Stimulated activated CD4-positive, alpha-beta T cell treated with anti-CD3 and anti-CD28 coated beads, Interleukin-4, amount 100 ng/mL, for 1 hour (primary cell): ENCODE results near the gene CUL4A.
"Not testable (repeated sequence)": the region's sequence is repeated elsewhere in the genome, so short reads cannot be mapped to it uniquely, and the experiment has no call there.

Experiments used
- DNase-seq: peaks from one replicate; pipeline ENCODE4 v3.0.0-alpha.2; 2020

The CUL4A gene

DNA sequence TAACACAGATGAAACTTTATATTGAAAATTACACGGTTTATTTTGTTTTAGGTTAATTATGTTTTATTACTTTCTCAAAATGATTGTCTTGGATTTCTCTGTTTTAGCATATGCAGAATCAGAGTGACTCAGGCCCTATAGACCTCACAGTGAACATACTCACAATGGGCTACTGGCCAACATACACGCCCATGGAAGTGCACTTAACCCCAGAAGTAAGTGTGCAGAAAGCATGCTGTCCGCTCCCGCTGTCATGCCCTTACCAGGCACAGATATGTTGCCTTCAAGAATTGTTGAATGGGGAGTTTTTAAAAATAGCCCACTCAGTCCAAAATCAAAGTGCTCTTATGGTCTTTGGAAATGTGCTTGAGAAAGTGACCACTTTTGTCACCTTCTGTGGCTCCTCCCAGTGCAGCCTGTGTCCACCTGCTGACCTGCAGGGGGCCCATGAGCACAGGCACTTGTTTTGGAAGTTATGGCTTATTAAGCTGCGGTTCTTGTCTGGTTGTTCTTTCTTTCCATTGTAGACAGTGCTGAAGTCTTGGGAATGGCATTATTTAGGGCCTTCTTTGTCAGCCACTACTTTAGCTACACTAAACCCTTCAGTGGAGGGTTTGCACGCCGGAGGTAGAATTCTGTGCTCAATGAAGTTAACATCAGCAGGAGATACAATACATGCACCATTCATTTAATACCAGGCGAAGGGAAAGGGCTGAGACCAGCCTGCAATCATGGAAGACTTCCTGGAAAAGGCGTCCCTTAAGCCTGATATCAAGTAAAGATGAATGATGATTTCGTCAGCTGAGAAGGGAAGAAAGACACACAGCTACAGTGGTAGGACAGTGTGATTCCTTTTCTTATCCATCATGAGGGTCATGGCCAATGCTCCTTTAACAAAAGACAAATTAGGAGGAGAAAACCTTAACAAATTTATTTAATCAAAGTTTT is 36.7 kb downstream of the CUL4A start:
- DNase-seq = no peak

DNA sequence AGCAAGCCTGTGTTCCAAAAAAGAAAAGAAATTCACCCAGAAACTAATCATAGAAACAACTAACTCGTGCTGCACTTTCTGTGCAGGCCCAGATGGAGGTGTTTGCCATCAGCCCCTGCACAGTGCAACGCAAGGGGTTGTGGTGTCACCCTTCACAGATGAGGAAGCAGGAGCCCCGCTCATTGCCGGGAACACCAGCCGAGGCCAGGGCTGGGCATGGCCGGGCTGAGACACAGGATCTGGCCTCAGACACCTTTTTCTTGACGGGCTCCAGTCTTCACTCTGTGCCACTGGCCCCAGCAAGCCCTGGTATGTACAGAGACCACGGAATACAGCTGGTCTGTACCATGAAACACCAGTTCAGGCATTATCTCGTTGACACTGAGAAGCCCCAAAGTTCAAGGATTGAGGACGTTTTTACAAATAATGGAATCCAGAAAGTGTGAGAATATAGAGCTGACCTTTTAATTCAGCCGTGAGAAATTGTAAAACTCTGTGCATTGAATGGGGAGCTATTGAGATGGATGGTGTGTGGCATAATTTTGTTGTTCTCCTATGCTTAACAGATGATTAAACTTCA is 43.2 kb downstream of the CUL4A start:
- DNase-seq = no peak

DNA sequence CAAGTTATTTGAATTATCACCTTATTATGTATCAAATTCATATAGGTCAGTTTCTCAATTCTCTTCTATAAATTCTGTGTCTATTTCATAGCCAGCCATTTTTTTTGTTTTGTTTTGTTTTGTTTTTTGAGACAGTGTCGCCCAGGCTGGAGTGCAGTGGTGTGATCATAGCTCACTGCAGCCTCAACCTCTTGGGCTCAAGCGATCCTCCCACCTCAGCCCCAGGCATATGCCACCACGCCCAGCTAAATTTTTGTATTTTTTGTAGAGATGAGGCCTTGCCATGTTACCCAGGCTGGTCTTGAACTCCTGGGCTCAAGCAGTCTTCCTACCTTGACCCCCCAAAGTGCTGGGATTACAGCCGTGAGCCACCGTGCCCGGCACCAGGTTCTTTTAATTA is 48.5 kb downstream of the CUL4A start:
- not testable (repeated sequence) for DNase-seq

DNA sequence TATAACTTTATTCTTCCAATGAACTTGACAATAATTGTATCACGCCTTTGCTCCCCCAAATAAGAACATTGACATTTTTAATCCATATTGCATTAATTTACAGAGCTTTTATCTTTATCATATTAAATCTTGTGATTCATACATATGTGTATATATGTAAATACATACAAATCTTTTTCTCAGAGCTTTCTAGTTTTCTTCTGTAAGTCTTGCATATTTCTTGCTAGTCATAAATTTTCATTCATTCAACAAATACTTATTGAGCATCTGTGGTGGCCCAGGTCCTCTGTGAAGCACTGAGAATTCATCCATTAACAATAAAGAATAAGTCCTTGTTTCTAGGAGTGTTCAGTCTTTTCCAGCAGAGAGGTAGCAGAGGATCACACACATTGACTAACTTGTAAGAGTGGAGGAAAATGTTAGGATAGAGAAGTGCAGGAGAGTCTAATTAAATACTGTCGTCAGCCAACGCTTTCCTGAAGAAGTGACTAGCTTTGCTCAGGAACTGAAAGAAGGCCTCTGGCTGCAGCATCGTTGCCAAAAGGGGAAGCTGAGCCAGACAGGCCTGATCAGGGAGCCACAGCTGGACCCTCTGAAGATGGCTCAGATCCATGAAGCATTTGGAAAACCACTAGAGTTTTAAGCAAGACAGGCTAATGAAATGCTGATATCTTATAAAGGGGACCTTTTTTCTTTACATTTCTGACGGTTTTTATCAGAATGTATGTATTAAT is 49.1 kb downstream of the CUL4A start:
- DNase-seq = no peak

DNA sequence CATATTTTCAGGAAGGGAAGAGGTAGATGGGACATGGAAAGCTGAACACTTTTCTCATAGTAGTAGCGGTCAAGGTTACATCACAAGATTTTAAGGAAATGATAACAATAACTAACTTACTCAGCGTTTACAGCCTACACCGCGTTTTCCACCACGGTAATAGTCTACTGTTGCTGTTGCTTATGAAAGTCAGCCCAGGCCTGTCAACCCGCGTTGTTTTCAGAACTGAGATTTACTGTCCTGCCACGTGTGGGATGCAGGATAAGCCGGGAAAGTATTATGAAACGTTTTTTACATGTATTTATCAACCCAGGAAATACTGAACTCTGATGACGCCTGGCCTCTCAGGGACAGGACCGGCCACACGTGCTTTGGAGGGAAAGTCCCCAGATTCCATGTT is 51.6 kb downstream of the CUL4A start:
- no peak for DNase-seq

DNA sequence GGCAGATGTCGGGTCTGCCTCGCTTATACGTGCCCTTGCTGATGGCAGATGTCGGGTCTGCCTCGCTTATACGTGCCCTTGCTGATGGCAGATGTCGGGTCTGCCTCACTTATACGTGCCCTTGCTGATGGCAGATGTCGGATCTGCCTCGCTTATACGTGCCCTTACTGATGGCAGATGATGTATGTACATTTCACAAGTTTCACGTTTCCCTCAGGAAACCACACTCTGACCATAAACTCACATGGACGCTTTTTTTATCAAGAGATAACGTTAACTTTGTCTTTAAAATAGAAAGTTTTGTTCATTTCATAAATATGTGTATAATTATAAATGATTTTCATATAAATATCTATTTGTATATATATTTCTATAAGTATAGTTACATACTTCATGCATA is 53.6 kb downstream of the CUL4A start:
- DNase-seq = not testable (repeated sequence)

DNA sequence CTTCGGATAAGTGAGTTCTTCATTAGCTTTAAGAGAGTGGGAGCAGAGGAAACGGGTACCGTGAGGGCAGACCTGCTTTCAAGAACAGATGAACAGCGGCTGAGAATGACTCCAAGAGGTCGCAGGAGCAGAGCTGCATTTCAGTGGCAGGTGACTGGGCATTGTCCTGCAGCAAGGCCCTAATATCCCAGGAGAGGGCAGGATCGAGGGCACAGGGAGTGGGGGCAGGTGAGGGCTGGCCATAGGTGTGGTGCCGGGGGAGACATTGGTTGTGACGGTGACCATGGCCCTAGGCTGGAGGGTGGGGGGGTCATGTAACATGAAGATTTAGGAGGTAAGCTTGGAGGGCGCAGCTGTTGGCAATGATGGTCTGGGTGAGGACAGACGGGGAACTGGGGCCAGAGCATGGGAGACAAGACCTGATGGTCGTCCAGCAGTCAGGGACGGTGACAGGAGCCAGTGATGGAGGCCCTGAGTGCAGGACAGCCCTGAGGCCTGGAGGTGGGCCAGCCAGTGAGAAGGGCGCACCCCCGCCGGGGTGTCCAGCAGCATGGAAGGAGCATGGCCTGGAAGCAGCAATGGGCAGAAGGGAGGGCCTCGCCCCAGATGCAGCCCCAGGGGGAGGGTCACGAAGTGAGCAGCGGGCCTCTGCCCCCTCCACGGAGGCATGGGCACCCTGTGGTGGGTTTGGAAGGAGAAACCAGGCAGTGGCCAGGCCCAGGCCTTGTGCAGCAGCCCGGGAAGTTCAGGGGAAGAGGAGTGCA is 58.4 kb downstream of the CUL4A start:
- DNase-seq = no peak

DNA sequence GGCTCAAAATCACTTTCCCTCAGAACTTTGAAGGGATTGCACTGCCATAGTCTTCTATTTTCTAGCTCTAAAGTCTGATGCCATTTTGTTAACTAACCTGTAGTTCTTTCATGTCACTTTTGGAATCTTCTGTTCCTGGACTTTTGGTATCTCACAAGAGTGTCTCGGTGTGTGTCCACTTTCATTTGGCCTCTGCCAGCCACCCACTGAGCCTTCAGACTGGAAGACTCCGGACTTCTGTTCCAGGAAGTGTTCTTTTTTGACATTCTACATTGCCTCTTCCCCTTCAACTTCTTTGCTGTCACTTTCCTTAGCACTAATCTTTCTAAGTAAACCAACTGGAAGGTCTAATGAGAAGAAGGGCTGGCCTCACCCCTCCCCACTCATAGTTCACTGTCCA is 62.6 kb downstream of the CUL4A start:
- no peak for DNase-seq

DNA sequence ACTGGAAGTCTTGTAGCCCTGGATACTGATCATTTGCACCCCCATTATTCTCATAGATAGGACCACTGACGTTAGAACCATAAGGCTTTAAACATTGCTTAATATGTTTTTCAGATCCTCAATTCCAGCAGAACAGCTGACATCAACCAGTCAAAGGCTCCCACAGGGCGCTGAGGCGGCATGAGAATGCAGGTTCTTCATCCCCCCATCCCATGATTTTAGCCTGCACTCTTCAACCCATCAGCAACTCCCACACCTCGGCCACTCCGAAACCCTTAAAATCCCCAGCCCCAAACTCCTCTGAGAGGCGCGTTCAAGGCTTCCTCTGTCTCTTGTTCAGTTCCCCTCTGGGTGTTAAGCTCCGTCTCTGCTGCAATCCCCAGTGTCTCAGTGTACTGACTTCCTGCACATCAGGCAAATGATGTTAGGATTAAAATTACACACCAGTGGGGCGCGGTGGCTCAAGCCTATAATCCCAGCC is 63.3 kb downstream of the CUL4A start:
- no peak for DNase-seq

DNA sequence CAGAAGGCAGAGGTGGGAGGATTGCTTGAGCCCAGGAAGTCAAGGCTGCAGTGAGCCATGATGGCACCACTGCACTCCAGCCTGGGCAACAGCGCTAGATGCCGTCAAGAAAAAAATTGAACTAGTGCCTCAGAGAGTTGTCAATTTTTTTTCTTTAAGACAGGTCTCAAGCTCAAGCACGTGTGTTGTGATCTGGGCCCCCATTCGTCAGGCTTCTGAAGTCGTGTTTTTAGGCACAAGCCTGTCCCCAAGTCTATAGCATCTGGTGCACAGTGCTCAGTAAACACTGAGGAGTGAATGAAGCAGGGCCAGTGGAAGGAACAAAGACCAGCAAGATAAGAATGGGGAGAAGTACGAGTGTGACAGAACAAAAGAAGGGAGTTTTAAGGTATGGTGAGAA is 63.9 kb downstream of the CUL4A start:
- DNase-seq = no peak

DNA sequence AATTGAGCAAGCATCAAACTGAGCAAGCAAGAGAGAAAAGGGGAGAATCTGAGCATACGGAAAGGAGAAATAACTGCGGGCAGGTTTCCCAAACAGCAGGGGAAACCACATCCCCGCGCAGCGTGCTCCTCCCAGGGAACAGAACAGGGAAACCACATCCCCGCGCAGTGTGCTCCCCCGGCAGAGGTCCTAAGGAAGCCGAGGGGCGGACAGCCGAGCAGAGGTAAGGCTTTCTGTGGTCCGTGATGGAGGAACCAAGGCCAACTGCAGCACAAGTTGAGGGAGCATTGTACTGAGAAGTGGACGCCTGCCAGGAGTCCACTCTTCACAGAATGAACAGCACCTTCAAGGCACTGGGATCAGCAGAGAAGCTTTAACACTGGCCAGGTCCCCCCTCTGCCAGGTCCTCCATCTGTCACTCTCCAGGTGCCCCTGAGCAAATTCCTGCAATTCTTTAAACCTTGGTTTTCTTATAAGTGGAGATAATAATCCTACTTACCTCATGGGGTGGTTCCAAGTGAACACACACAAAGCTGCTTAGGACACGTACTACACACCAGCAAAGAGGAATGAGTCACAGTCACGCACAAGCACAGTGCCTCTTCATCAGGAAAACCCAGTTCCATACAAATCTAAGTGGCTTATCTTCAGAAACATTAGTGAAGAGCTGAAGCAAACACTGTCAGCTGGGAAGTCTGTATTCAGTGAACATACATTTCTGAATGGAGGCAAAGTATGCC is 64.6 kb downstream of the CUL4A start:
- no peak for DNase-seq

DNA sequence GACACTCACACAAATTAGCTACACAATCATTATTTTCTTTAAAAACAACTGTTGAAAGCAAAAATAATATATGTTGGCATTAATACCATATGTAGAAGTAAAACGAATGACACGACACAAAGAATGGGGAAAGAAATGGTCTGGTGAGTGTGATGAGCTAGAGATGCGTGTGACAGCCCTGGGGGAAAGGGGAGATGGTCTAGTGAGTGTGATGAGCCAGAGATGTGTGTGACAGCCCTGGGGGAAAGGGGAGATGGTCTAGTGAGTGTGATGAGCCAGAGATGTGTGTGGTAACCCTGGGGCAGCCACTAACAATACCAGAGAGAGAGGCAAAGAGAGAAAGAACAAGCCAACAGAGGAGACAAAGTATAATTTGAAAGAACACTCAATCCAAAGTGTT is 65.3 kb downstream of the CUL4A start:
- no peak for DNase-seq

DNA sequence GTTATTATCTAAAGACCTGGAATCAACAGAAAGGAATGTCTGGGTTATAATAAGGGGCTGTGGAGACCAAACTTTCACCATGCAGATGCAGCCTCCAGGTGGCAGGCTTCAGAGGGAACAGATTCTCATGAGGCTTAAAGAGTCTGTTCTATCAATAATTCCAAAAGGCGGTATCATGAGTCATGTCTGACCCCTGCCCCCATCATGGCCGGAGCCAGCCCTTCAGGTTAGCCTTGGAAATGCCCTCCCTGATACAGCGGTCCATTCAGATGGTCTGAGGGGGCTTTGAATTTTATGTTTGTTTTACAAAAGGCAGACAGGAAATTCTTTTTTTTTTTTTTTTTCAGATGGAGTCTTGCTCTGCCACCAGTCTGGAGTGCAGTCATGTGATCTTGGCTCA is 66.0 kb downstream of the CUL4A start:
- peak; percentile 28 for DNase-seq

DNA sequence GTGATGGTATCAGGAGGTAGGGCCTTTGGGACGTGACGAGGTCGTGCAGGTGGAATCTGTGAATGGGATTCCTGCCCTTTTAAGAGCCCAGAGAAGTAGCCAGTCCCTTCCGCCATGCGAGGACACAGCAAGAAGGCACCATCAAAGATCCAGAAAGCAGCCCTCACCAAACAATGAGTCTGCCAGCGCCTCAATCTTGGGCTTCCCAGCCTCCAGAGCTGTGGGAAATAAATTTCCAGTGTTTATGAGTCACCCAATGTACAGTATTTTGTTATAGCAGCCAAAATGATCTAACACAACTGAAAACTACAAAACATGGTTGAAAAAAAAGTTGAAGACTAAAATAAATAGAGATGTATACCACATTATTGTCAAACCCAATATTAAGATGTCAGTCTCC is 70.7 kb downstream of the CUL4A start:
- no peak for DNase-seq

DNA sequence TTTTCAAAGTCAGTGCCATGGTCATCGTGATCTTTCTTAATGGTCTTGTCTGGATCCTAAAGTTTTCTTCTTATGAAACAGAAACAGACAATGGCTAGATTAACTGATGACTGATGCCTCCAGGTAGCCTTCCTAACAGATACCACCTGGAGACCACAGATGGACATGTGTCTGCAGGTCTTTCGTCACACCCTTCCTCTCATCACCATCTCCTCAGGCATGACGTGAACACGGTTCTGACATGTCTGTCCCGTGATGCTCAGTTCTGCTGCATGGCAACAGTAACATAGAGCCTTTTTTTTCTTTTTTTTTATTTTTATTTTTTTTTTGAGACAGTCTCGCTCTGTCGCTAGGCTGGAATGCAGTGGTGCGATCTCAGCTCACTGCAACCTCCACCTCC is 74.5 kb downstream of the CUL4A start:
- DNase-seq = no peak

DNA sequence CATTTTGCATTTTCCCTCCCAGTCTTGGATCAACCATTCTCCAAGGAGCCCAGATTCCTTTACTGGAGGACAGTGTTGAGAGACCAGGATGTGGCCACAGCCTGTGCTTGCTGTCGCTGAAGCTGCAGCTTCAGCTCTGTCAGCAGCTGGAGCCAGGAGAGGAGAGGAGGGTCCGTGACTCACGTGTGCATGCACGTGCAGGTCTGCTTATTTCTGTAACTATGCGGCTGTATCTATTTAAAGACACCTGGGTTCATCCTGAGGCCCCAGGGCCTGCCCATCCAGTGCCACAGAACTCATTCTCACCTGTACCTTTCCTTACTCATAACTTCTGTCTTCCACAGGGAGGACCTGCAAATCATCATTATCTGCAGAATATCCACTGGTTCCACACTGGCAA is 79.5 kb downstream of the CUL4A start:
- DNase-seq = no peak

DNA sequence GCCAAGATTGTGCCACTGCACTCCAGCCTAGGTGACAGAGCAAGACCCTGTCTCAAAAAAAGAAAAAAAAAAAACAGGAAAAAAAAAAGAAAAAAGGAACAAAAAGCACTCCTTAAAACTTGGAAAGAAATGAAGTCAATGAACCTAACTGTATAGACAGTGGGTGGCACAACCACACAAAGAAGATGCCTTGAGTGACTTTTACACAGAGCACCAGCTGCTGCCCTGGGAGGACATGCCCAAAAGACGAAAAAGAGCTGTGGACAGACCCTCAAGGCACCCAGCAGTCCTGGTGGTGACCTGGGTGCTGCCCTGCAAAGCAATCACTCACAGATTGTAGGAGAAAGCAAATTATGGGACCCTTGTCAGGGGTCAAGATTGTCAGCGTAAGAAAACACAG is 81.7 kb downstream of the CUL4A start:
- no peak for DNase-seq

DNA sequence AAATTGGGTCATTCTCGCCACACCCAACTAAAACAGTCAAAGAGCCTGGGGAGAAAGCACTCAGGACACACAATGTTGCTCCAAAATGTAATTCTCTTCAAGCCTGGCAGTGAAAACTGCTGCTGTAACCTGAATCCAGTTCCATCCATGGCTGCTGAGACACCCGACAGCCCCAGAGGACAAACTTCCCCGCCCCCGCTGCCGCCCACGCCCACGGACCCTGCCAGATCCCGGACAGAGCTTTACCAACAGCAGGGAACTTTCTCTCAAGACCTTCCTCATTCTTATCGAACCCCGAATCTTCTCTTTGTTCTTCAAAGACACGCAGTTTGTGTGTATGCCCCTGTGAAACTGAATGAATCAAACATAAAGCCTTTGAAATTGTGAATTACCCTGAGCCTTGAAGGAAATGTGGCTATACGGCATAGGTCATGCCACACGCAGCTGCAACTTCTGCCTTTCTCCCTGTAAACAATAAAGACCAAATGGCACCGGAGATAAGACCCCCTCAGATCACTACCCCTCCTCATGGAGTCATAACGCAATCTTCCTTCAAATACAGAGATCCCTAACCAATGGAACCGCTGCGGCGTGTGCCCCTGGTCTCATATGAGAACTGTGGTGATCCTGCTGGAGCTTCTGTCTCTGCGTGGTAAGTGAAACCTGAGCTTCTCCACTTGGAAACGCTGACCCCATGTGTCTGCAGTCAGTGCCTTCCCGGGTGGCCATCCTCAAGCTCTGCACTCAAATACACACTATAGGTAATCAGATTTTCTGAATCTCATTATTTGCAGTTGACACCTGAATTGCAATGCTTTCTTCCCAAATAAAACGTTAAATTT is 82.8 kb downstream of the CUL4A start:
- DNase-seq = peak; percentile 22

DNA sequence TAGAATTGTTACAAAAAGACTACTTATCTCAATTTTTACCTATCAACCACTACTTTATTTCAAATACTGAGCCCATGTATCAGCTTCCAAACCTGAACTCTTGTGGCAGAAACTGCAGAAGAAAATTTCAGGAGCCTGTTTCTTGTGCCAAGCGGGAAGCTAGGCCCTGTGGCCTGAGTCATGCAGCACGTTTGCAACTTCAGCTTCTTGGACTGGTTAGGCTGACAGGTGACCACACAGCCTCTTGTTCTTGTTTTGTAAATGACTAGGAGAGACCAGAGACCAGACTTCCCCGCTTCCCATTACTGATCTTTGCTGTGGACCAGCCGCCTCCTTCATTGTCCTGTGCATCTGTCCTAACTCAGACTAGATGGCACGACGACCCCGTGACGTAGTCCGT is 84.3 kb downstream of the CUL4A start:
- DNase-seq = no peak

DNA sequence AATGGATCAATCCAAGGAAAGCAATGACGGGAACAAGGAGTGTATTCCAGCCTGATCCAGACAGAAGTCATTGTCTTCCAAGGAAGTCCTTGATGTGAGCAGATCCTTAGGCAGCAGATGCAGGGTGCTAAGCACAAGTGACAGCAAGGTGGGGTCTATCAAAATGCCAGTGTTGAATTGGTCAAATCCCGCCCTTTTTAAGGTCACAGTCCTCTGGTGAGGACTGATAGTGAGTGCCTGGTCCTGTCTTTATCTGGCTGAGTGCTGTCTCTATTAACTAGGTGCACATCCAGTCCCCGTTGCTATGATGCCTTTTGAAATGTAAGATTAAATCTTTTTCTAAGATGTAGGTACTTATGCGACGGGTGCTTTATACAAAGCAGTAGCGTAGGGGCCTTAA is 86.4 kb downstream of the CUL4A start:
- DNase-seq = no peak

DNA sequence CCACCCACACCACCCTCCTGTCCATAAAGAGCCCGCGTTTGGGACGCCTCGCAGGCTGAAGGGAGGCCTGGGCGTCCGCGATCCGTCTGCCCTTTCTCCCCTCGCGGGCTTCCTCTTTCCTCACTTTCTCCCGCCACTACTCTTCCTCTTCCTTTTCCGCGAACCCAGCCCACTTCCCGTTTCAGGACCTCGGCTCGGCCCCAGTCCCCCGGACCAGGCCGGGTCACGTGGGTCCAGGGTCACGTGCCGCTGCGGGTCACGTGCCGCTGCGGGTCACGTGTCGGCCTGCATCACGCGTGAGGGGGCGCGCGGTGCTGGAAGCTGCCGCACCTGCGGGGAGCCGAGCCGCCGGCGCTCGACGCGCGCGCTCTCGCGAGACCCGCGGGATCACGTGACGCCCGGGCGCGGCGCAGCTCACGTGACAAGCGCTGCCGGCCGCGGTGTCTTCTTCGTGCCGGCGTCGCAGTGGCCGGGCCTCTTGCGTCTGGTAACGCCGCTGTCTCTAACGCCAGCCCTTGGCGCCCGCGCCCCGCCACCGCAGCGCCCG is 87.5 kb downstream of the CUL4A start, which contains the start of gene LAMP1:
LAMP1 (plus strand) TSS at position 417 of the 547 bp plus-strand sequence. CDS start 196 bp downstream, outside the sequence.
- peak; percentile 99 for DNase-seq
